ENCODE data around the gene OR9A2. TPM values are rescaled to one million over a fixed set of nuclear protein-coding genes. Genes with fewer than 3 reads are reported as not detected.

The OR9A2 gene
- total RNA-seq, 1 experiment from 2014 or later: not detected

- Histone ChIP-seq H3K23me2 (ENCODE audit: insufficient read length, low read depth, low read length, poor library complexity, severe bottlenecking) (no peaks in the 10 kb centered on the region), H4K91ac (ENCODE audit: insufficient read length, low read depth, low read length) (no peak overlapping the region), H3K23ac (ENCODE audit: insufficient read length, low read depth, low read length) (no peak overlapping the region), H2BK120ac (ENCODE audit: low read depth, low read length, poor library complexity, severe bottlenecking) (no peak overlapping the region), H3K56ac (ENCODE audit: insufficient read length, low read depth, low read length) (no peak overlapping the region), H3K14ac (ENCODE audit: insufficient read depth, low read length) (no peak overlapping the region), H3K79me1 (ENCODE audit: insufficient read depth, low read depth, low read length, poor library complexity, severe bottlenecking) (no peaks in the 10 kb centered on the region), H3K79me2 (ENCODE audit: insufficient read depth, low read length) (no peaks in the 10 kb centered on the region), H3T11ph (ENCODE audit: low read length) (no peak overlapping the region), H3K4me1 (ENCODE audit: insufficient read depth, low read length) (no peaks in the 10 kb centered on the region), H3K27me3 (ENCODE audit: insufficient read depth, low read length) (no peaks in the 10 kb centered on the region), H4K8ac (replicated peaks; ENCODE audit: insufficient read length, low read depth, low read length) (no peak overlapping the region), H3K9me3 (ENCODE audit: control insufficient read depth, low read depth, low read length) (no peaks in the 10 kb centered on the region), H2BK20ac (ENCODE audit: low read depth, low read length, poor library complexity, severe bottlenecking) (no peak overlapping the region), H3K4ac (ENCODE audit: low read depth, low read length) (no peak overlapping the region), H2BK15ac (ENCODE audit: low read depth, low read length) (no peak overlapping the region), H2AFZ (ENCODE audit: low read length) (no peak overlapping the region), H3K27ac (ENCODE audit: insufficient read length, low read depth, low read length) (no peak overlapping the region), H4K5ac (ENCODE audit: insufficient read length, low read depth, low read length) (no peak overlapping the region), H2BK12ac (ENCODE audit: insufficient read length, low read depth, low read length) (no peak overlapping the region), H2BK5ac (ENCODE audit: insufficient read length, low read length) (no peak overlapping the region), H3K18ac (ENCODE audit: insufficient read length, low read depth, low read length) (no peak overlapping the region), H3K4me2 (ENCODE audit: insufficient read depth, insufficient read length, low read length) (no peak overlapping the region), H4K20me1 (ENCODE audit: control insufficient read depth, insufficient read depth, insufficient read length) (no peaks in the 10 kb centered on the region), H3K9ac (ENCODE audit: extremely low read depth, insufficient read length, low read length) (no peak overlapping the region), H2AK5ac (ENCODE audit: insufficient read length, low read length) (no peak overlapping the region)
- Mint-ChIP-seq H3K36me3 (ENCODE audit: insufficient read depth in 1 of 3, low read depth in 3 of 3) (no peaks in the 10 kb centered on the region; a peak in 1 of 7 replicates), H3K27me3 (ENCODE audit: low read depth) (peaks cover 2% of the 10 kb centered on the region), H3K9me3 (peaks cover 0 to under 1% of the 10 kb centered on the region in 2 experiments; a peak in 2 of 5 replicates), H3K4me3 (no peak overlapping the region), H3K4me1 (peaks cover 1 to 10% of the 10 kb centered on the region in 2 experiments; a peak in 2 of 4 replicates), H3K27ac (no peak overlapping the region)
- TF ChIP-seq, protein P1, sequence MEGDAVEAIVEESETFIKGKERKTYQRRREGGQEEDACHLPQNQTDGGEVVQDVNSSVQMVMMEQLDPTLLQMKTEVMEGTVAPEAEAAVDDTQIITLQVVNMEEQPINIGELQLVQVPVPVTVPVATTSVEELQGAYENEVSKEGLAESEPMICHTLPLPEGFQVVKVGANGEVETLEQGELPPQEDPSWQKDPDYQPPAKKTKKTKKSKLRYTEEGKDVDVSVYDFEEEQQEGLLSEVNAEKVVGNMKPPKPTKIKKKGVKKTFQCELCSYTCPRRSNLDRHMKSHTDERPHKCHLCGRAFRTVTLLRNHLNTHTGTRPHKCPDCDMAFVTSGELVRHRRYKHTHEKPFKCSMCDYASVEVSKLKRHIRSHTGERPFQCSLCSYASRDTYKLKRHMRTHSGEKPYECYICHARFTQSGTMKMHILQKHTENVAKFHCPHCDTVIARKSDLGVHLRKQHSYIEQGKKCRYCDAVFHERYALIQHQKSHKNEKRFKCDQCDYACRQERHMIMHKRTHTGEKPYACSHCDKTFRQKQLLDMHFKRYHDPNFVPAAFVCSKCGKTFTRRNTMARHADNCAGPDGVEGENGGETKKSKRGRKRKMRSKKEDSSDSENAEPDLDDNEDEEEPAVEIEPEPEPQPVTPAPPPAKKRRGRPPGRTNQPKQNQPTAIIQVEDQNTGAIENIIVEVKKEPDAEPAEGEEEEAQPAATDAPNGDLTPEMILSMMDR (conservative IDR thresholded peaks at IDR 0.05): no peak
- no CpG with 5 or more reads among the region's 6 CpGs for WGBS (ENCODE audit: extremely low coverage, insufficient read length, low lambda C conversion rate)
- no peak for DNase-seq
These were observed 21.2 kb downstream of the OR9A2 start for GRCh38 chr7:143005632-143006260.

Data from H9 (cell line).